ENCODE measurements around the gene KCNJ14. TPM values are rescaled to one million over a fixed set of nuclear protein-coding genes. Genes with fewer than 3 reads are reported as not detected.

The KCNJ14 gene
- total RNA-seq: 0.73 and 1.2 TPM in 2 replicates

GRCh38 chr19:48455171-48455907, at the start of gene KCNJ14:
Gene KCNJ14, plus strand, starts transcription at chr19:48455574. Its CDS starts 6,151 bp downstream, at chr19:48461725.
- DNase-seq (ENCODE audit: extremely low read depth, low read depth, low spot score): no peak

GRCh38 chr19:48405850-48406249, 49.5 kb upstream of the KCNJ14 start:
- DNase-seq (ENCODE audit: extremely low read depth, low read depth, low spot score): no peak

- no peak for DNase-seq (ENCODE audit: extremely low read depth, low read depth, low spot score)
Observed at GRCh38 chr19:48413879-48414587, 41.3 kb upstream of the KCNJ14 start.

GRCh38 chr19:48415395-48415794, 40.0 kb upstream of the KCNJ14 start:
- DNase-seq (ENCODE audit: extremely low read depth, low read depth, low spot score): no peak

- DNase-seq (ENCODE audit: extremely low read depth, low read depth, low spot score): no peak
Observed at GRCh38 chr19:48415806-48416221, 39.6 kb upstream of the KCNJ14 start.

- no peak for DNase-seq (ENCODE audit: extremely low read depth, low read depth, low spot score)
Observed at GRCh38 chr19:48417421-48417820, 38.0 kb upstream of the KCNJ14 start.

GRCh38 chr19:48418317-48419064, 36.9 kb upstream of the KCNJ14 start:
- no peak for DNase-seq (ENCODE audit: extremely low read depth, low read depth, low spot score)

GRCh38 chr19:48419158-48419920, 36.0 kb upstream of the KCNJ14 start:
- DNase-seq (ENCODE audit: extremely low read depth, low read depth, low spot score): no peak

GRCh38 chr19:48421548-48421947, 33.8 kb upstream of the KCNJ14 start:
- no peak for DNase-seq (ENCODE audit: extremely low read depth, low read depth, low spot score)

GRCh38 chr19:48424694-48425219, 30.6 kb upstream of the KCNJ14 start:
- DNase-seq (ENCODE audit: extremely low read depth, low read depth, low spot score): no peak

- no peak for DNase-seq (ENCODE audit: extremely low read depth, low read depth, low spot score)
Observed at GRCh38 chr19:48428670-48429069, 26.7 kb upstream of the KCNJ14 start.

- no peak for DNase-seq (ENCODE audit: extremely low read depth, low read depth, low spot score)
Observed at GRCh38 chr19:48433337-48433736, 22.0 kb upstream of the KCNJ14 start.

GRCh38 chr19:48436586-48436985, 18.8 kb upstream of the KCNJ14 start:
- no peak for DNase-seq (ENCODE audit: extremely low read depth, low read depth, low spot score)

- DNase-seq (ENCODE audit: extremely low read depth, low read depth, low spot score): no peak
Observed at GRCh38 chr19:48441360-48442050, 13.9 kb upstream of the KCNJ14 start.

- no peak for DNase-seq (ENCODE audit: extremely low read depth, low read depth, low spot score)
Observed at GRCh38 chr19:48442116-48443035, 13.0 kb upstream of the KCNJ14 start.

- no peak for DNase-seq (ENCODE audit: extremely low read depth, low read depth, low spot score)
Observed at GRCh38 chr19:48443256-48443655, 12.1 kb upstream of the KCNJ14 start.

- DNase-seq (ENCODE audit: extremely low read depth, low read depth, low spot score): no peak
Observed at GRCh38 chr19:48443731-48444128, 11.6 kb upstream of the KCNJ14 start.

GRCh38 chr19:48444129-48444935, 11.0 kb upstream of the KCNJ14 start:
- no peak for DNase-seq (ENCODE audit: extremely low read depth, low read depth, low spot score)

Measured in glomerular endothelial cell (primary cell).